Effector memory CD4-positive, alpha-beta T cell (primary cell): ENCODE data around the gene PLA2R1.
"Not testable (repeated sequence)": the region's sequence is repeated elsewhere in the genome, so short reads cannot be mapped to it uniquely, and the experiment has no call there.

ENCODE experiments used
- DNase-seq, 3 donors: peaks; one replicate each; pipeline ENCODE4 v3.0.0-alpha.2; 2020
- H3K27ac ChIP-seq: 2 replicates; pipeline ENCODE4 v1.7.0; 2013; ENCODE audit warnings: mild to moderate bottlenecking, low read length, moderate library complexity; ENCODE audit not compliant: insufficient read depth, poor library complexity, severe bottlenecking
- H3K27me3 ChIP-seq: replicated peaks from 2 replicates; pipeline ENCODE4 v1.7.0; 2013; ENCODE audit warnings: mild to moderate bottlenecking, low read length; ENCODE audit not compliant: insufficient read depth, control insufficient read depth, poor library complexity, severe bottlenecking
- H3K36me3 ChIP-seq: 2 replicates; pipeline ENCODE4 v1.7.0; 2013; ENCODE audit warnings: mild to moderate bottlenecking, low read length, moderate library complexity; ENCODE audit not compliant: control insufficient read depth, insufficient read depth
- H3K4me1 ChIP-seq: 2 replicates; pipeline ENCODE4 v1.7.0; 2013; ENCODE audit warnings: low read length, mild to moderate bottlenecking; ENCODE audit not compliant: control insufficient read depth, insufficient read depth, poor library complexity, severe bottlenecking
- H3K4me3 ChIP-seq: 2 replicates; pipeline ENCODE4 v1.7.0; 2013; ENCODE audit warnings: low read length, low read depth, mild to moderate bottlenecking; ENCODE audit not compliant: insufficient read depth, poor library complexity, severe bottlenecking
- H3K9me3 ChIP-seq: 2 replicates; pipeline ENCODE4 v1.7.0; 2013; ENCODE audit warnings: mild to moderate bottlenecking, low read length, moderate library complexity; ENCODE audit not compliant: control insufficient read depth

Gene PLA2R1

GRCh38 chr2:159970548-159970947 lies 91.9 kb downstream of the PLA2R1 start:
- H3K4me3 ChIP-seq, H3K36me3 ChIP-seq, DNase-seq, H3K4me1 ChIP-seq, H3K27ac ChIP-seq, H3K9me3 ChIP-seq, H3K27me3 ChIP-seq: not testable (repeated sequence)

DNA sequence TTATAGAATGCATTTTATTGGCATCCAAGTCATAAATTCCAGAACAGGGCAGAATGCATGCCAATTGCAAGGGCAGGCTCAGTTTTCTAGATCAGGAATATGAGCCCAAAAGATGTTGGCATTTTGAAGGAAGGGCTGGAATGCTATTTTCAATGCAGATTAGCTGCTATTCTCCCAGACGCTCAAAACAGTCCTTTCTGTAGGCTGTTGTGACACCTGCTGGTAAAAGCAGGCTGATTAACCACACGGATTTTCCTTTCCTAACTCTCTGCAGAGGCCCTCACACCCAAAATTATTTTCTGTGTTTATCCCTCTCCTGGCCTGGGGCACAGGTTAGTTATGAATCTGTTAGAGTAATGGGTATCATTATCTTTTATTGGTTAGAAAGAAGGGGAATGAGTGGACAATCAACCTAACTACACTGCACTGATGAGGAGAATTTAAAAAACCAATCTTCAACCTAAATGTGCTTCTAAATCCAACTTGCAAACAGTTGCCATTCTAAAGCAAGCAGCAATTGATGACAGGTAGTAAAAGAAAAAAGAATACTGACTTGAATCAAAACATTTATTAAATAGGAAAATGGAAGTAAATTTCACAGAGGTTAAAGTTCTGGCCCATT lies 94.0 kb downstream of the PLA2R1 start:
- Histone ChIP-seq H3K9me3 (no peaks in the 10 kb centered on the region), H3K4me3 (no peak overlapping the region), H3K27ac (no peak overlapping the region), H3K27me3 (no peaks in the 10 kb centered on the region), H3K4me1 (no peaks in the 10 kb centered on the region), H3K36me3 (no peaks in the 10 kb centered on the region)
- DNase-seq: no peak

GRCh38 chr2:159963700-159964099 lies 98.7 kb downstream of the PLA2R1 start:
- H3K36me3 ChIP-seq: no peaks in the 10 kb centered on the region
- no peak overlapping the region for H3K4me3 ChIP-seq
- no peaks in the 10 kb centered on the region for H3K4me1 ChIP-seq
- no peak overlapping the region for H3K27ac ChIP-seq
- no peak for DNase-seq
- no peaks in the 10 kb centered on the region for H3K27me3 ChIP-seq
- H3K9me3 ChIP-seq: no peaks in the 10 kb centered on the region

- not testable (repeated sequence) for H3K9me3 ChIP-seq, H3K4me1 ChIP-seq, H3K36me3 ChIP-seq, H3K27me3 ChIP-seq, H3K27ac ChIP-seq, H3K4me3 ChIP-seq, DNase-seq
Observed at GRCh38 chr2:159962513-159962912, 99.9 kb downstream of the PLA2R1 start.

DNA sequence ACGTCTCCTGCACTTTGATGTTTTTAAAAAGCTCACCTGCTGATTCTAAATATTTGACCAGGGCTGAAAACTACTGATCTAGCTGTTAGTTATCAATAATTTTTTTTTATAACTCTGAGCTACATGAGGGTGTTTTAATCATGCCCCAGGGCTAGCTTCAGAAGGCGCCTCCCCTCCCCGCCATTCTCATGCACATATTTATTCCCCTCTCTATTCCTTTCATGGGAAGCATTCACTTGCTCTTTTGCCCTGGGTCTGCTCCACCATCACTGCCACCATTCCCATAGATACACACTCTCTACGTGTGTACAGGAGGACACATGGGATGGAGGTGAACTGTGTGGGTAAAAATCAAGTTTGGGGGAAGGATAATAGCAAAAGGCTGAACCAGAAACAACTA lies 101.0 kb downstream of the PLA2R1 start:
- H3K27ac ChIP-seq: no peak overlapping the region

GRCh38 chr2:159961037-159961436 lies 101.4 kb downstream of the PLA2R1 start:
- DNase-seq: no peak
- H3K9me3 ChIP-seq: no peaks in the 10 kb centered on the region
- H3K4me1 ChIP-seq: no peaks in the 10 kb centered on the region
- no peaks in the 10 kb centered on the region for H3K27me3 ChIP-seq
- H3K4me3 ChIP-seq: no peak overlapping the region
- no peak overlapping the region for H3K27ac ChIP-seq
- H3K36me3 ChIP-seq: no peaks in the 10 kb centered on the region

More for the DNA sequence above, 101.0 kb downstream of the PLA2R1 start:
- Histone ChIP-seq H3K4me3 (no peak overlapping the region), H3K27me3 (no peaks in the 10 kb centered on the region), H3K4me1 (no peaks in the 10 kb centered on the region), H3K9me3 (no peaks in the 10 kb centered on the region), H3K36me3 (no peaks in the 10 kb centered on the region)
- DNase-seq: no peak

DNA sequence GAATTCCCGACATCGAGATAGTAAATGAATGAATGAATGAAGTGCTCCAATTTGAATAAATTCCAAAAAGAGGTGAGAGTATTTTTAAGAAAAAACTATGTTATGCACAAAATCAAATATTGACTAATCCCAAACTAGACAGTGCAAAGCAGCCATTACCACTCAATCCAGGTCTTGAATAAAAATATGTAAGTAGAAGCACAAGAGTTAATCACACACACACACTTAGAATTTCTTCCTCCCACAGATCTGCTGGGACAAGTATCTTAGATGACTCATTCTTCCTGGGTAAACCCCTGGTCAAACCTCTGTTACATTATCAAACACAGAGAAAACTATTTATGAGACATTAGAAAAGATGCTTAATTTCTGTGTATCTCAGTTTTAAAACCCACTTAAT lies 102.0 kb downstream of the PLA2R1 start:
- no peak for DNase-seq
- Histone ChIP-seq H3K27me3 (no peaks in the 10 kb centered on the region), H3K9me3 (no peaks in the 10 kb centered on the region), H3K4me3 (no peak overlapping the region), H3K4me1 (no peaks in the 10 kb centered on the region), H3K36me3 (no peaks in the 10 kb centered on the region), H3K27ac (no peak overlapping the region)

DNA sequence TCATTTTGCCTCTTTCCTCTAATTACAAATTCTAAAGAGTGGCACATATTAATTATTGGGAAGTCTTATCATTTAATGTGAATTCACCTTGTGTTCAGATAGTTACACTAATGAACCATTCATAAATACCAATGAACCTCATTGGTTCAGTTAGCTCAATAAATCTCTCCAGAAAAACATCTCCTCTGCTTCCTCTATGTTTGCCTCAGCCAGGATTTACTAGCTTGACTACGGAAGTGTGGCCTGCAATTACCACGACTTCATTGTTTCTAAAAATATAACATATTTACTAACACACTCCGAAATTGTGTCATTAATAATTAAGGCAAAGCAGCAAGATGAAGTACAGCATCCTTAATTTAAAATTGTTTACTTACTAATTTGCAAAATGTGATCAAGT lies 103.3 kb downstream of the PLA2R1 start:
- no peaks in the 10 kb centered on the region for H3K36me3 ChIP-seq
- H3K27me3 ChIP-seq: no peaks in the 10 kb centered on the region
- no peaks in the 10 kb centered on the region for H3K9me3 ChIP-seq
- H3K27ac ChIP-seq: no peak overlapping the region
- no peaks in the 10 kb centered on the region for H3K4me1 ChIP-seq
- H3K4me3 ChIP-seq: no peak overlapping the region
- DNase-seq: no peak

DNA sequence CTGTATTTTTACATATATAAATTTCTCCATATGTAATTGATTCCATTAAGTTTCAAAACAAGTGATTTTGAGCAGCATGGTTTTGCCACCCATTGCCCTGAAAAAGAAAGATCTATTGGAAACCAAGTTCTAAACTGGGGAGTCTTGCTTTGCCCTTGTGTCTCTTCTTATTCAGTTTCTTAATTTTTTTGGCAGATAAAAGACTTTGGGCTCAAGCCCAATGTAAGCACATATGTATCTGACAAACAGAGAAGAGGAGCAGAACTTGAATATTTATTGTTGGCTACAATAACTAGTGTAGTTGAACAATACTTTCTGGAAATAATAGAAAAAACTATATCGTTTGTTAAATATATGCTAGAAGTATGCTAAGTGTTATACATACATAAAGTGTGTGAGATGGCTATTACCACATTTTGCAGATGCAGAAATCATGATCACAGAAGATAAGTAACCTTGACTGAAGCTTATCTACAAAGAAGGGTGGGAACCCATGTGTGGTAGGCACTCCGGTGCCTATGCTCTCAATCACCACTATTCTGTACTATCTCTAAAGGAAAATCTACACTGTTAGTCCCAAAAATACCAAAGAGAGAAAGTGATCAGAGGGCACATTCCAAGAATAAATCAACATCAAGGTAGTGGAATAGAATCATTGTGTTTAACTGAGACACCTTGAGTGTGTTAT lies 109.1 kb downstream of the PLA2R1 start:
- Histone ChIP-seq H3K9me3 (no peaks in the 10 kb centered on the region), H3K27ac (no peak overlapping the region), H3K36me3 (no peaks in the 10 kb centered on the region), H3K27me3 (no peaks in the 10 kb centered on the region), H3K4me1 (no peaks in the 10 kb centered on the region), H3K4me3 (no peak overlapping the region)
- no peak for DNase-seq

DNA sequence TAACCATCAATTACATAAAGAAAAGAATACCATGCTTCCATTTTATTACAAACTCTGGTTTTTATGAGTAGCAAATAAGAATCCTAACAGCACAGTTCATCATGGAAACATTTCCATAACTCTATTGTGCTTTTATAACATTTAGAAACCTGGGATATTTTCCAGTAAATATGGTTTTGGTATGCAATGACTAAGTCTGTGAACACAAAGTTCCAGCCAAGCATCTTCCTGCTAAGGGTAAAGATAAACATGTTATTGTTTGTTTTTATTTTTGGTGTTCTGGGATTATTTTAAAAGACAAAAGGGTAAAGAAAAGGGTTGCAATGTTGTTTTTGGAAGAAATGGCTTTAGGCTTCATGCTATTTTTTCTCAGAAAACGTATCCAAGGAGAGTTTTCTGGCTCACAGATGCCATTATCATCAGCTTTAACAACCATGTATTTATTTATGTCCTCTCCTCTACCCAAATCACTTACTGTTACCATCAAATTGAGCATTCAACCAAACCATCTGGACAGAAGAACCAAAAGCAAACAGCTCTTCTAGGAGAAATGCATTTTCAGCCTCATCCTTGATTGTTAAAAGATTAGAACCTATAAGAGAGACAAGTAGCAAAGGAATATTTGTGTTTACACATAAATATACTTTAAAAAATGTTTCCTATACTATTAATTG lies 116.0 kb downstream of the PLA2R1 start:
- no peaks in the 10 kb centered on the region for H3K4me1 ChIP-seq
- H3K27me3 ChIP-seq: no peaks in the 10 kb centered on the region
- H3K27ac ChIP-seq: no peak overlapping the region
- no peaks in the 10 kb centered on the region for H3K36me3 ChIP-seq
- DNase-seq: no peak
- no peaks in the 10 kb centered on the region for H3K9me3 ChIP-seq
- H3K4me3 ChIP-seq: no peak overlapping the region
